B cell (primary cell): ENCODE results near the gene ZNF280D. TPM values are rescaled to one million over a fixed set of nuclear protein-coding genes. Genes with fewer than 3 reads are reported as not detected.
"Not testable (repeated sequence)": the region's sequence is repeated elsewhere in the genome, so short reads cannot be mapped to it uniquely, and the experiment has no call there.

Experiments used
- ATAC-seq: fragments of 200-7000 bp; cut with Tn5 transposase; one replicate; pipeline ENCODE4 v1.10.0; 2021; ENCODE audit warnings: low read depth, mild to moderate bottlenecking, moderate number of reproducible peaks, moderate library complexity
- CTCF ChIA-PET: fragments of 350-600 bp; sonication (Branson Sonifier 250); formaldehyde crosslinking; loops from one replicate; lab custom pipeline; 2021; ENCODE audit warnings: antibody characterized with exemption, inconsistent platforms; lab: Charles Lee
- POLR2A ChIA-PET: fragments of 350-600 bp; sonication (Branson Sonifier 250); formaldehyde crosslinking; loops from one replicate; lab custom pipeline; 2021; ENCODE audit warnings: antibody characterized with exemption; lab: Charles Lee
- DNase-seq: peaks from one replicate; pipeline ENCODE4 v3.0.0; 2013
- H2AFZ ChIP-seq: 2 replicates; pipeline ENCODE4 v1.6.1; 2012; ENCODE audit warnings: mild to moderate bottlenecking, low read depth, low read length; ENCODE audit not compliant: insufficient read depth, poor library complexity, severe bottlenecking
- H3K27ac ChIP-seq, 2 donors: 1 replicate in 1 of 2; 2 replicates in 1 of 2; pipeline ENCODE4 v1.5.1; 2012 to 2013; ENCODE audit warnings: low read length in 2 of 2, mild to moderate bottlenecking in 2 of 2, moderate library complexity in 1 of 2
- H3K27me3 ChIP-seq, 4 experiments: fragments of 200-600 bp in 1 of 4; sonication (generic) in 1 of 4; replicated peaks in 1 of 4; 1 replicate in 2 of 4; 2 replicates in 2 of 4; pipeline versions ENCODE4 v1.6.1 to v1.7.0; 2013 to 2016; ENCODE audit warnings: low read length in 3 of 4, mild to moderate bottlenecking in 2 of 4, mixed read lengths in 1 of 4, moderate library complexity in 1 of 4; ENCODE audit not compliant: insufficient read depth in 4 of 4, control insufficient read depth in 3 of 4; ENCODE audit errors: control extremely low read depth in 1 of 4
- H3K36me3 ChIP-seq, 2 experiments: replicated peaks in 1 of 2; 1 replicate in 1 of 2; 2 replicates in 1 of 2; pipeline versions ENCODE4 v1.6.1 to v1.7.1; 2013; ENCODE audit warnings: low read length in 1 of 2; ENCODE audit not compliant: insufficient read depth in 2 of 2, control insufficient read depth in 1 of 2; ENCODE audit errors: control extremely low read depth in 1 of 2, extremely low read depth in 1 of 2
- H3K4me1 ChIP-seq, 2 donors: fragments of 200-600 bp in 1 of 2; sonication (generic) in 1 of 2; 1 replicate in 1 of 2; 2 replicates in 1 of 2; pipeline versions ENCODE4 v1.5.1 to v1.6.1; 2013 to 2017; ENCODE audit warnings: low read length in 2 of 2; ENCODE audit not compliant: control insufficient read depth in 2 of 2, insufficient read depth in 2 of 2
- H3K4me2 ChIP-seq: replicated peaks from 2 replicates; pipeline ENCODE3; 2012; ENCODE audit warnings: mild to moderate bottlenecking, low read depth, low read length; ENCODE audit not compliant: poor library complexity, severe bottlenecking
- H3K4me3 ChIP-seq, 5 experiments: fragments of 200-600 bp in 1 of 5; sonication (generic) in 1 of 5; 1 replicate in 3 of 5; 2 replicates in 2 of 5; pipeline versions ENCODE4 v1.5.1 to v1.7.0; 2011 to 2016; ENCODE audit warnings: low read length in 4 of 5, mild to moderate bottlenecking in 4 of 5, low read depth in 2 of 5, control low read depth in 1 of 5, moderate library complexity in 1 of 5; ENCODE audit not compliant: insufficient read depth in 1 of 5; ENCODE audit errors: control extremely low read depth in 1 of 5, extremely low read depth in 1 of 5
- H3K79me2 ChIP-seq: fragments of 200-600 bp; sonication (generic); one replicate; pipeline ENCODE4 v1.6.0; 2016; ENCODE audit warnings: low read length; ENCODE audit not compliant: control insufficient read depth, insufficient read depth
- H3K9ac ChIP-seq: fragments of 200-600 bp; sonication (generic); 2 replicates; pipeline ENCODE4 v1.6.1; 2017; ENCODE audit warnings: mild to moderate bottlenecking, low read length, moderate library complexity
- H3K9me3 ChIP-seq, 3 donors: one replicate each; pipeline versions ENCODE4 v1.6.1 to v1.7.1; 2013; ENCODE audit warnings: low read length in 2 of 3; ENCODE audit not compliant: control insufficient read depth in 2 of 3, insufficient read depth in 1 of 3; ENCODE audit errors: control extremely low read depth in 1 of 3
- H4K20me1 ChIP-seq: 2 replicates; pipeline ENCODE4 v1.6.0; 2012; ENCODE audit warnings: mild to moderate bottlenecking, low read length; ENCODE audit not compliant: insufficient read depth, control insufficient read depth, poor library complexity, severe bottlenecking
- H3K27ac Mint-ChIP-seq: one replicate; pipeline ENCODE4 v1.8.0; 2021; ENCODE audit warnings: mixed read lengths
- H3K27me3 Mint-ChIP-seq: one replicate; pipeline ENCODE4 v1.8.0; 2021; ENCODE audit warnings: mixed read lengths
- H3K4me1 Mint-ChIP-seq: one replicate; pipeline ENCODE4 v1.8.0; 2021; ENCODE audit warnings: mixed read lengths
- H3K4me3 Mint-ChIP-seq: one replicate; pipeline ENCODE4 v1.8.0; 2021; ENCODE audit warnings: mixed read lengths
- H3K9me3 Mint-ChIP-seq: one replicate; pipeline ENCODE4 v1.8.0; 2022; ENCODE audit warnings: mixed read lengths; ENCODE audit not compliant: insufficient read depth
- EZH2 ChIP-seq: IDR thresholded peaks from 2 replicates; pipeline ENCODE4 v1.6.1; 2012; ENCODE audit warnings: borderline replicate concordance, low read depth, mild to moderate bottlenecking, moderate library complexity, low read length; ENCODE audit not compliant: insufficient read depth, poor library complexity, severe bottlenecking
- WGBS: methylation state at CpG from one replicate; pipeline ENCODE4 v1.1.5; 2013; ENCODE audit warnings: missing lambda C conversion rate; ENCODE audit not compliant: insufficient coverage; 5-methylcytosine and 5-hydroxymethylcytosine counted together
- intact Hi-C: fragments of 100-400 bp; cut with micrococcal nuclease; formaldehyde crosslinking; loops from one replicate; pipeline ENCODE4 v1.10.0; 2022
- polyA plus RNA-seq: library from polyadenylated mRNA; depleted of rRNA; stranded (reverse); fragments of >200 nt; gene quantifications from 2 replicates; pipeline ENCODE4 v1.2.3, GENCODE V29; 2012
- total RNA-seq, 2 donors: library from RNA; stranded (reverse); fragments of 120-200 nt in 1 of 2; gene quantifications; 1 replicate in 1 of 2; 2 replicates in 1 of 2; pipeline versions ENCODE4 v1.2.3 to v1.2.4, GENCODE V29; 2013 to 2022
- TF ChIP-seq, protein P1 (sequence below): fragments of 200-600 bp; IDR thresholded peaks from one replicate; pipeline ENCODE4 v1.8.0; 2022; ENCODE audit warnings: antibody characterized with exemption, mild to moderate bottlenecking

Gene ZNF280D
- total and polyA plus RNA-seq, 2 donors (not counting 1 experiment from before 2014, with no cell fraction given): 14.7 to 68.3 TPM

DNA sequence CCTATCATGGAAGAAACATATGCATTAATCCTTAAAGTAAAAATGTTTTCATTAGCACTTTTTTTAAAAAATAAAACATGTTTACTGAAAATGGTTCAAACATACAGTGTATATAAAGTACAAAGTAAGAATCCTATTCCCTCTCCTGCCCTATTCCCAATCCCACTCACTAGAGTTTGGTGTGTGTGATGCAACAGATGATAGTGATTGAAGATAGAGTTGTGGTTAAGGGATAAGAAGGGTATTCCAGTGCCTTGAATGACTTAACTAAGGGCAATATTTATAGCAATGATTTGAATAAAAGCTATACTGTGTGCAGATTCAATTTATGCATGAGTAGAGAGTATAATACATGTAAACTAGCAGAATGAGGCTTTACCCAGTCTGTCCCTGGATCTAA is 18.1 kb downstream of the ZNF280D start:
- Histone ChIP-seq H3K4me3 (no peak overlapping the region), H3K4me1 (peaks cover 15 to 34% of the 10 kb centered on the region in 2 donors), H3K27ac (no peak overlapping the region), H3K4me2 (peak overlapping the region; percentile 3), H3K27me3 (no peaks in the 10 kb centered on the region), H2AFZ (no peak overlapping the region), H3K9me3 (peaks cover 0 to under 1% (median 0%) of the 10 kb centered on the region in 3 donors), H4K20me1 (peaks cover 19% of the 10 kb centered on the region), H3K9ac (no peak overlapping the region), H3K36me3 (no peaks in the 10 kb centered on the region), H3K79me2 (peaks cover 88% of the 10 kb centered on the region)
- Mint-ChIP-seq H3K27ac (no peak overlapping the region), H3K9me3 (no peaks in the 10 kb centered on the region), H3K4me3 (no peak overlapping the region), H3K4me1 (peaks cover 48% of the 10 kb centered on the region), H3K27me3 (no peaks in the 10 kb centered on the region)
- intact Hi-C loops: no loop called here
- no peak for ATAC-seq
- DNase-seq: no peak
- TF ChIP-seq, protein P1, sequence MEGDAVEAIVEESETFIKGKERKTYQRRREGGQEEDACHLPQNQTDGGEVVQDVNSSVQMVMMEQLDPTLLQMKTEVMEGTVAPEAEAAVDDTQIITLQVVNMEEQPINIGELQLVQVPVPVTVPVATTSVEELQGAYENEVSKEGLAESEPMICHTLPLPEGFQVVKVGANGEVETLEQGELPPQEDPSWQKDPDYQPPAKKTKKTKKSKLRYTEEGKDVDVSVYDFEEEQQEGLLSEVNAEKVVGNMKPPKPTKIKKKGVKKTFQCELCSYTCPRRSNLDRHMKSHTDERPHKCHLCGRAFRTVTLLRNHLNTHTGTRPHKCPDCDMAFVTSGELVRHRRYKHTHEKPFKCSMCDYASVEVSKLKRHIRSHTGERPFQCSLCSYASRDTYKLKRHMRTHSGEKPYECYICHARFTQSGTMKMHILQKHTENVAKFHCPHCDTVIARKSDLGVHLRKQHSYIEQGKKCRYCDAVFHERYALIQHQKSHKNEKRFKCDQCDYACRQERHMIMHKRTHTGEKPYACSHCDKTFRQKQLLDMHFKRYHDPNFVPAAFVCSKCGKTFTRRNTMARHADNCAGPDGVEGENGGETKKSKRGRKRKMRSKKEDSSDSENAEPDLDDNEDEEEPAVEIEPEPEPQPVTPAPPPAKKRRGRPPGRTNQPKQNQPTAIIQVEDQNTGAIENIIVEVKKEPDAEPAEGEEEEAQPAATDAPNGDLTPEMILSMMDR: no peak
- no peak for TF ChIP-seq EZH2
- ChIA-PET CTCF (no interaction called here), POLR2A (no interaction called here)

DNA sequence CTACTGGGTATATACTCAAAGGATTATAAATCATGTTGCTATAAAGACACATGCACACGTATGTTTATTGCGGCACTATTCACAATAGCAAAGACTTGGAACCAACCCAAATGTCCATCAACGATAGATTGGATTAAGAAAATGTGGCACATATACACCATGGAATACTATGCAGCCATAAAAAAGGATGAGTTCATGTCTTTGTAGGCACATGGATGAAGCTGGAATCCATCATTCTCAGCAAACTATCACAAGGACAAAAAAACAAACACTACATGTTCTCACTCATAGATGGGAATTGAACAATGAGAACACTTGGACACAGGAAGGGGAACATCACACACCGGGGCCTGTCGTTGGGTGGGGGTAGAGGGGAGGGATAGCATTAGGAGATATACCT is 23.8 kb downstream of the ZNF280D start:
- H3K4me3 Mint-ChIP-seq, H3K4me1 ChIP-seq, H3K4me3 ChIP-seq, H4K20me1 ChIP-seq, H3K4me2 ChIP-seq, H3K9me3 Mint-ChIP-seq, H3K9ac ChIP-seq, H3K27ac ChIP-seq, H3K27ac Mint-ChIP-seq, H3K9me3 ChIP-seq, H3K4me1 Mint-ChIP-seq, ATAC-seq, H3K27me3 Mint-ChIP-seq, H3K27me3 ChIP-seq, DNase-seq, intact Hi-C loops, POLR2A ChIA-PET, H2AFZ ChIP-seq, CTCF ChIA-PET: not testable (repeated sequence)
- peaks cover 36% of the 10 kb centered on the region for H3K79me2 ChIP-seq
- no CpG with 5 or more reads among the region's 5 CpGs for WGBS
- peaks cover 1 to 12% of the 10 kb centered on the region in 2 experiments for H3K36me3 ChIP-seq
